Loucy (cell line): ENCODE results near the gene FSIP1.

Experiments used
- H2AFZ ChIP-seq: fragments of 200-600 bp; sonication (generic); 2 replicates; pipeline ENCODE4 v1.6.0; 2016; ENCODE audit warnings: antibody characterized with exemption, mild to moderate bottlenecking, low read length, moderate library complexity
- H3F3A ChIP-seq: fragments of 200-600 bp; 2 replicates; pipeline ENCODE4 v1.6.0; 2016; ENCODE audit warnings: antibody characterized with exemption, low read depth, mild to moderate bottlenecking
- H3K27me3 ChIP-seq: fragments of 200-600 bp; sonication (generic); 2 replicates; pipeline ENCODE4 v1.6.1; 2014; ENCODE audit warnings: low read length, mild to moderate bottlenecking; ENCODE audit not compliant: insufficient read depth, poor library complexity, severe bottlenecking
- H3K36me3 ChIP-seq: fragments of 200-600 bp; sonication (generic); 2 replicates; pipeline ENCODE4 v1.6.1; 2016; ENCODE audit warnings: low read length; ENCODE audit not compliant: insufficient read depth
- H3K4me1 ChIP-seq: fragments of 200-600 bp; sonication (generic); 2 replicates; pipeline ENCODE4 v1.5.1; 2014; ENCODE audit warnings: low read length, mild to moderate bottlenecking; ENCODE audit not compliant: insufficient read depth, poor library complexity, severe bottlenecking
- H3K4me2 ChIP-seq: fragments of 200-600 bp; sonication (generic); 2 replicates; pipeline ENCODE4 v1.6.0; 2014; ENCODE audit warnings: antibody characterized with exemption, low read length, low read depth, mild to moderate bottlenecking; ENCODE audit not compliant: poor library complexity, severe bottlenecking
- H3K4me3 ChIP-seq: fragments of 200-600 bp; sonication (generic); 2 replicates; pipeline ENCODE4 v1.5.1; 2014; ENCODE audit warnings: low read length, mild to moderate bottlenecking, mixed read lengths; ENCODE audit not compliant: poor library complexity, severe bottlenecking
- H3K79me2 ChIP-seq: fragments of 200-600 bp; sonication (generic); 2 replicates; pipeline ENCODE4 v1.6.1; 2014; ENCODE audit warnings: low read length; ENCODE audit not compliant: insufficient read depth
- H3K9ac ChIP-seq: fragments of 200-600 bp; sonication (generic); 2 replicates; pipeline ENCODE4 v1.6.0; 2014; ENCODE audit warnings: mild to moderate bottlenecking, low read depth, low read length, moderate library complexity; ENCODE audit not compliant: poor library complexity, severe bottlenecking
- H3K9me2 ChIP-seq: fragments of 200-600 bp; sonication (generic); replicated peaks from 2 replicates; pipeline ENCODE4 v1.6.1; 2016; ENCODE audit warnings: low read depth, low read length, mixed read lengths
- H3K9me3 ChIP-seq: fragments of 200-600 bp; sonication (generic); 2 replicates; pipeline ENCODE4 v1.6.1; 2014; ENCODE audit warnings: mild to moderate bottlenecking, antibody characterized with exemption, low read length, low read depth; ENCODE audit not compliant: insufficient read depth
- H4K20me1 ChIP-seq: fragments of 200-600 bp; sonication (generic); 2 replicates; pipeline ENCODE4 v1.6.0; 2014; ENCODE audit warnings: antibody characterized with exemption, low read length, mild to moderate bottlenecking; ENCODE audit not compliant: insufficient read depth, poor library complexity, severe bottlenecking
- CTCF ChIP-seq: fragments of 200-600 bp; sonication (generic); conservative IDR thresholded peaks from 2 replicates; pipeline ENCODE4 v1.5.1; 2014; ENCODE audit warnings: mild to moderate bottlenecking, antibody characterized with exemption, low read length
- EZH2phosphoT487 ChIP-seq: fragments of 200-600 bp; IDR thresholded peaks from 2 replicates; pipeline ENCODE4 v1.6.1; 2018; ENCODE audit warnings: antibody characterized with exemption, mild to moderate bottlenecking, moderate library complexity, borderline replicate concordance

The FSIP1 gene

GRCh38 chr15:39668457-39668856, 114.2 kb downstream of the FSIP1 start:
- Histone ChIP-seq H3F3A (no peaks in the 10 kb centered on the region), H3K36me3 (no peaks in the 10 kb centered on the region), H3K4me1 (no peaks in the 10 kb centered on the region), H2AFZ (no peak overlapping the region), H3K9me3 (no peaks in the 10 kb centered on the region), H4K20me1 (no peaks in the 10 kb centered on the region), H3K27me3 (no peaks in the 10 kb centered on the region), H3K79me2 (no peaks in the 10 kb centered on the region), H3K4me3 (no peak overlapping the region), H3K4me2 (no peak overlapping the region), H3K9me2 (no peaks in the 10 kb centered on the region), H3K9ac (no peak overlapping the region)
- TF ChIP-seq CTCF: no peak
- TF ChIP-seq EZH2phosphoT487: no peak

- Histone ChIP-seq H3K36me3 (no peaks in the 10 kb centered on the region), H2AFZ (no peak overlapping the region), H3K9ac (no peak overlapping the region), H3K4me1 (no peaks in the 10 kb centered on the region), H3K4me2 (no peak overlapping the region), H3K4me3 (no peak overlapping the region), H3K79me2 (no peaks in the 10 kb centered on the region), H3K9me2 (no peaks in the 10 kb centered on the region), H3K9me3 (no peaks in the 10 kb centered on the region), H4K20me1 (no peaks in the 10 kb centered on the region), H3F3A (no peaks in the 10 kb centered on the region), H3K27me3 (no peaks in the 10 kb centered on the region)
- TF ChIP-seq EZH2phosphoT487 (no peak), CTCF (no peak)
Measured at GRCh38 chr15:39667382-39668127, 115.1 kb downstream of the FSIP1 start.

- no peak for TF ChIP-seq EZH2phosphoT487
- TF ChIP-seq CTCF: no peak
- no peaks in the 10 kb centered on the region for H3K9me3 ChIP-seq
- no peaks in the 10 kb centered on the region for H3K36me3 ChIP-seq
- no peak overlapping the region for H3K9ac ChIP-seq
- H3K9me2 ChIP-seq: no peaks in the 10 kb centered on the region
- H3K27me3 ChIP-seq: no peaks in the 10 kb centered on the region
- H3K4me3 ChIP-seq: no peak overlapping the region
- no peak overlapping the region for H2AFZ ChIP-seq
- no peaks in the 10 kb centered on the region for H3K4me1 ChIP-seq
- no peaks in the 10 kb centered on the region for H3K79me2 ChIP-seq
- H4K20me1 ChIP-seq: no peaks in the 10 kb centered on the region
- H3F3A ChIP-seq: no peaks in the 10 kb centered on the region
- H3K4me2 ChIP-seq: no peak overlapping the region
Measured at GRCh38 chr15:39666677-39667076, 116.0 kb downstream of the FSIP1 start.
